Panc1 (cell line): ENCODE measurements around the gene UBXN1. TPM values are rescaled to one million over a fixed set of nuclear protein-coding genes. Genes with fewer than 3 reads are reported as not detected.
A peak's percentile ranks its signal among the peaks of the same experiment; 100 is the strongest.

Source experiments
- ATAC-seq: fragments of 200-7000 bp; cut with Tn5 transposase; 2 replicates; pipeline ENCODE4 v1.9.1; 2020; ENCODE audit warnings: mild to moderate bottlenecking, moderate library complexity
- BruUV-seq: library from RNA; stranded (reverse); fragments of 400-500 nt; replicated peaks from 2 replicates; lab custom pipeline; 2021; lab: Mats Ljungman, UMichigan
- CTCF ChIA-PET: fragments of 300-600 bp; sonication (Branson Sonifier 250); formaldehyde crosslinking; loops from one replicate; lab custom pipeline; 2022; ENCODE audit warnings: antibody characterized with exemption; lab: Charles Lee
- POLR2A ChIA-PET: fragments of 300-600 bp; sonication (Branson Sonifier 250); formaldehyde crosslinking; loops from one replicate; lab custom pipeline; 2022; ENCODE audit warnings: antibody characterized with exemption; lab: Charles Lee
- DNase-seq: peaks from one replicate; pipeline ENCODE4 v3.0.0-alpha.2; 2010; ENCODE audit warnings: low read depth, low spot score
- H3K27ac ChIP-seq: 2 replicates; pipeline ENCODE4 v1.5.1; 2011; ENCODE audit warnings: mild to moderate bottlenecking, low read length, inconsistent platforms
- H3K27me3 ChIP-seq: fragments of 200-500 bp; sonication (Bioruptor generic); 2 replicates; pipeline ENCODE4 v1.6.0; 2014; ENCODE audit warnings: low read length, inconsistent platforms; ENCODE audit not compliant: control insufficient read depth, insufficient read depth
- H3K36me3 ChIP-seq: fragments of 200-500 bp; sonication (Bioruptor generic); 2 replicates; pipeline ENCODE4 v1.5.1; 2014; ENCODE audit warnings: inconsistent platforms, mild to moderate bottlenecking, low read length, moderate library complexity; ENCODE audit not compliant: control insufficient read depth, insufficient read depth
- H3K4me1 ChIP-seq: 2 replicates; pipeline ENCODE4 v1.5.1; 2011; ENCODE audit warnings: inconsistent platforms, mild to moderate bottlenecking, low read length, moderate library complexity; ENCODE audit not compliant: control insufficient read depth, insufficient read depth
- H3K4me3 ChIP-seq, 2 experiments: 2 replicates each; pipeline ENCODE4 v1.5.1; 2011 to 2012; ENCODE audit warnings: low read depth in 2 of 2, low read length in 2 of 2, mild to moderate bottlenecking in 2 of 2, inconsistent platforms in 1 of 2, moderate library complexity in 1 of 2
- H3K9me3 ChIP-seq: fragments of 200-500 bp; sonication (Bioruptor generic); 2 replicates; pipeline ENCODE4 v1.5.1; 2014; ENCODE audit warnings: low read depth, mild to moderate bottlenecking, inconsistent platforms, low read length, moderate library complexity; ENCODE audit not compliant: control insufficient read depth, insufficient read depth
- POLR2AphosphoS5 ChIP-seq: IDR thresholded peaks from 2 replicates; pipeline ENCODE4 v1.6.1; 2012; ENCODE audit warnings: mild to moderate bottlenecking, low read depth, low read length, moderate library complexity
- REST ChIP-seq, 2 experiments: IDR thresholded peaks; 2 replicates each; pipeline ENCODE4 v1.6.1; 2011 to 2012; ENCODE audit warnings: low read depth in 2 of 2, control low read depth in 1 of 2, low read length in 1 of 2, mild to moderate bottlenecking in 1 of 2, moderate library complexity in 1 of 2; ENCODE audit not compliant: insufficient read depth in 1 of 2
- SIN3A ChIP-seq: IDR thresholded peaks from 2 replicates; pipeline ENCODE4 v1.6.1; 2012; ENCODE audit warnings: low read depth, mild to moderate bottlenecking, low read length, moderate library complexity, borderline replicate concordance; ENCODE audit not compliant: insufficient read depth
- TCF7L2 ChIP-seq: IDR thresholded peaks from 2 replicates; pipeline ENCODE4 v1.6.1; 2011; ENCODE audit warnings: mild to moderate bottlenecking, low read depth, low read length, inconsistent platforms
- in situ Hi-C: cut with HindIII; loops from 2 replicates; pipeline ENCODE4 v1.10.0; 2016; ENCODE audit warnings: low sequenced_read_pairs, low pct_unique_long_range_greater_than_20kb
- intact Hi-C: fragments of 100-400 bp; cut with micrococcal nuclease; formaldehyde crosslinking; loops from one replicate; pipeline ENCODE4 v1.10.0; 2022; ENCODE audit not compliant: unreplicated experiment
- total RNA-seq: library from RNA; stranded (reverse); gene quantifications from one replicate; pipeline ENCODE4 v1.2.1, GENCODE V29; 2021; ENCODE audit not compliant: unreplicated experiment
- TF ChIP-seq, protein P1 (sequence below): fragments of 450-650 bp; IDR thresholded peaks from 2 replicates; pipeline ENCODE4 v1.5.1; 2017; ENCODE audit warnings: mild to moderate bottlenecking

Gene UBXN1
- total RNA-seq, 1 experiment from 2014 or later: 105 TPM

DNA sequence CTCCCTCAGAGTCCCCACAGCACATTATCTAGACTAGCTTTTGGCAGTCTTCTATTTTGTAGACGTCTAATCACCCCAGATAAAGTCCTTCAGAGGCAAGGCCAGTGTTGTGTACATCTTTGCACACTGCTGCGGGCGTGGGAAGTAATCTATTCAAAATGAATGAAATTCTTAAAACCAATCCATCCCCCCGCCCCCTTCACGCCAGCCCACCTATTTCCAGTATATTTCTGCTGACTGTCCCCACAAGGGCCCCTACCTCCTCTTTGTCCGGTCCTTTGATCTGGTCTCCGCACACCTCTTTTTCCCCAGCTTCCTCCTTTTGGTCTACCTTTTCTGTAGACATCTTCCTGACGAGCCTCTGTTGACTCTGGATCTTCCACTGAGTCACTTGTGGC lies 28.0 kb upstream of the UBXN1 start:
- H3K27ac ChIP-seq: peak overlapping the region; percentile 80
- ATAC-seq (no peak), DNase-seq (no peak)
- no TSS peak for BruUV-seq
- peaks cover 23% of the 10 kb centered on the region for H3K4me1 ChIP-seq
- intact Hi-C loops: no loop called here
- H3K36me3 ChIP-seq: no peaks in the 10 kb centered on the region; the same call in 1 of the 2 replicates
- CTCF ChIA-PET: no interaction called here
- in situ Hi-C loops: no loop called here
- H3K27me3 ChIP-seq: no peaks in the 10 kb centered on the region
- no peaks in the 10 kb centered on the region for H3K9me3 ChIP-seq
- POLR2A ChIA-PET: no interaction called here
- TF ChIP-seq TCF7L2 (no peak), POLR2AphosphoS5 (no peak), REST (IDR thresholded peaks at IDR 0.05; ENCODE audit: insufficient read depth in 1 of 2, low read depth in 2 of 2, low read length in 1 of 2) (no peak), SIN3A (no peak)
- TF ChIP-seq, protein P1, sequence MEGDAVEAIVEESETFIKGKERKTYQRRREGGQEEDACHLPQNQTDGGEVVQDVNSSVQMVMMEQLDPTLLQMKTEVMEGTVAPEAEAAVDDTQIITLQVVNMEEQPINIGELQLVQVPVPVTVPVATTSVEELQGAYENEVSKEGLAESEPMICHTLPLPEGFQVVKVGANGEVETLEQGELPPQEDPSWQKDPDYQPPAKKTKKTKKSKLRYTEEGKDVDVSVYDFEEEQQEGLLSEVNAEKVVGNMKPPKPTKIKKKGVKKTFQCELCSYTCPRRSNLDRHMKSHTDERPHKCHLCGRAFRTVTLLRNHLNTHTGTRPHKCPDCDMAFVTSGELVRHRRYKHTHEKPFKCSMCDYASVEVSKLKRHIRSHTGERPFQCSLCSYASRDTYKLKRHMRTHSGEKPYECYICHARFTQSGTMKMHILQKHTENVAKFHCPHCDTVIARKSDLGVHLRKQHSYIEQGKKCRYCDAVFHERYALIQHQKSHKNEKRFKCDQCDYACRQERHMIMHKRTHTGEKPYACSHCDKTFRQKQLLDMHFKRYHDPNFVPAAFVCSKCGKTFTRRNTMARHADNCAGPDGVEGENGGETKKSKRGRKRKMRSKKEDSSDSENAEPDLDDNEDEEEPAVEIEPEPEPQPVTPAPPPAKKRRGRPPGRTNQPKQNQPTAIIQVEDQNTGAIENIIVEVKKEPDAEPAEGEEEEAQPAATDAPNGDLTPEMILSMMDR: no peak
- peak overlapping the region; percentile 77 to 89; a peak in 3 of 4 replicates for H3K4me3 ChIP-seq

GRCh38 chr11:62705880-62706849 lies 27.3 kb upstream of the UBXN1 start:
- H3K4me1 ChIP-seq: peaks cover 23% of the 10 kb centered on the region
- peak overlapping the region; percentile 77 to 89 for H3K4me3 ChIP-seq
- in situ Hi-C loops (no loop called here), intact Hi-C loops (no loop called here)
- no peaks in the 10 kb centered on the region for H3K9me3 ChIP-seq
- ChIA-PET CTCF (interaction anchor here (1.0 kb wide), 1 partner anchor 25 kb away, joined by 3 read pairs; no protein-coding TSS in a partner anchor), POLR2A (interaction anchor here (0.6 kb wide), 1 partner anchor 1450 kb away, joined by 3 read pairs; no protein-coding TSS in a partner anchor)
- TF ChIP-seq, protein P1: no peak
- TF ChIP-seq SIN3A: peak; percentile 74; the same call in 1 of the 2 replicates
- TF ChIP-seq POLR2AphosphoS5: peak; percentile 94
- no peak for TF ChIP-seq REST (IDR thresholded peaks at IDR 0.05; ENCODE audit: insufficient read depth in 1 of 2, low read depth in 2 of 2, low read length in 1 of 2)
- TF ChIP-seq TCF7L2: no peak; the same call in 1 of the 2 replicates
- H3K27ac ChIP-seq: peak overlapping the region; percentile 89
- BruUV-seq: no TSS peak
- ATAC-seq (peak; percentile 91), DNase-seq (no peak)
- no peaks in the 10 kb centered on the region; the same call in 1 of the 2 replicates for H3K36me3 ChIP-seq
- H3K27me3 ChIP-seq: no peaks in the 10 kb centered on the region
